NCI-H1105 (cell line): ENCODE data around the gene ABLIM3.

Source experiments
- DNase-seq: peaks from one replicate; lab custom pipeline; 2025; lab: John Stamatoyannopoulos, UW

The ABLIM3 gene

DNA sequence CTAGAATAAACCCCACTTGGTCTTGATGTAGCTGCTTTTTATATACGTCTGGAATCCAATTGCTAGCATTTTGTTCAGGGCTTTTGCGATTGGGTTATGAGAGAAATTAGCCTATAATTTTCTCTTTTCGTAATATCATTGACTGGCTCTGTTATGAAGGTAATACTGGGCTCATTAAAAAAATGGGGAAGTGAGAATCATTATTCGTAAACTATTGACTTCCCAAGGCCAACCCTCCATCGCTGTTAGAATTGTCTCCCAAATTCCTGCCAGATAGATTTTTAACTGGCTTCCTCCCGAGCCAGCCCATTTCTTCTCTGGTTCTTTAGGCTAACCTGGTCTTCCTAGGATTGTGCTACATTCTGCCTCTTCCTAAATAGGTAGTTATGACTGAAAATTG lies 168.1 kb downstream of the ABLIM3 start:
- no peak for DNase-seq
